Neural progenitor cell (in vitro differentiated cells): ENCODE results near the gene DLGAP3. TPM values are rescaled to one million over a fixed set of nuclear protein-coding genes. Genes with fewer than 3 reads are reported as not detected.

Source experiments
- DNase-seq: peaks from one replicate; pipeline ENCODE4 v3.0.0-alpha.2; 2016; ENCODE audit warnings: low spot score
- H2AFZ ChIP-seq: fragments of 200-600 bp; sonication (generic); replicated peaks from 2 replicates; pipeline ENCODE4 v1.6.1; 2016; ENCODE audit warnings: antibody characterized with exemption
- H3F3A ChIP-seq: fragments of 200-600 bp; sonication (generic); 2 replicates; pipeline ENCODE4 v1.6.1; 2016; ENCODE audit warnings: antibody characterized with exemption, low read depth
- H3K27ac ChIP-seq: fragments of 200-600 bp; sonication (generic); 2 replicates; pipeline ENCODE4 v1.5.1; 2016; ENCODE audit warnings: mild to moderate bottlenecking
- H3K27me3 ChIP-seq: fragments of 200-600 bp; sonication (generic); 2 replicates; pipeline ENCODE4 v1.6.1; 2016; ENCODE audit warnings: mild to moderate bottlenecking, moderate library complexity
- H3K36me3 ChIP-seq: fragments of 200-600 bp; sonication (generic); 2 replicates; pipeline ENCODE4 v1.5.1; 2016
- H3K4me1 ChIP-seq: fragments of 200-600 bp; sonication (generic); 2 replicates; pipeline ENCODE4 v1.6.1; 2016; ENCODE audit warnings: mixed run types
- H3K4me2 ChIP-seq: fragments of 200-600 bp; sonication (generic); 2 replicates; pipeline ENCODE4 v1.6.1; 2016
- H3K4me3 ChIP-seq: fragments of 200-600 bp; sonication (generic); 2 replicates; pipeline ENCODE4 v1.5.1; 2016
- H3K79me2 ChIP-seq: fragments of 200-600 bp; sonication (generic); 2 replicates; pipeline ENCODE4 v1.6.1; 2016; ENCODE audit warnings: low read depth
- H3K9ac ChIP-seq: fragments of 200-600 bp; sonication (generic); 2 replicates; pipeline ENCODE4 v1.6.1; 2016
- H3K9me3 ChIP-seq: fragments of 200-600 bp; sonication (generic); 2 replicates; pipeline ENCODE4 v1.5.1; 2016; ENCODE audit warnings: low read depth
- H4K20me1 ChIP-seq: fragments of 200-600 bp; sonication (generic); 2 replicates; pipeline ENCODE4 v1.6.1; 2016; ENCODE audit warnings: low read depth
- H3K27ac Mint-ChIP-seq: 3 replicates; pipeline ENCODE4 v1.8.0; 2021; ENCODE audit warnings: mixed read lengths
- H3K27me3 Mint-ChIP-seq: 2 replicates; pipeline ENCODE4 v1.8.0; 2022; ENCODE audit warnings: low read depth, mild to moderate bottlenecking, inconsistent platforms, moderate library complexity, mixed read lengths; ENCODE audit not compliant: insufficient read depth
- H3K36me3 Mint-ChIP-seq: 3 replicates; pipeline ENCODE4 v1.8.0; 2021; ENCODE audit warnings: mixed read lengths
- H3K4me1 Mint-ChIP-seq: 3 replicates; pipeline ENCODE4 v1.8.0; 2021; ENCODE audit warnings: mixed read lengths
- H3K4me3 Mint-ChIP-seq: 3 replicates; pipeline ENCODE4 v1.8.0; 2021; ENCODE audit warnings: mild to moderate bottlenecking, moderate library complexity, mixed read lengths
- H3K9me3 Mint-ChIP-seq: 3 replicates; pipeline ENCODE4 v1.8.0; 2020; ENCODE audit warnings: mixed read lengths
- CTCF ChIP-seq: fragments of 200-600 bp; sonication (generic); IDR thresholded peaks from 2 replicates; pipeline ENCODE4 v1.5.1; 2017; ENCODE audit warnings: antibody characterized with exemption, mild to moderate bottlenecking
- EZH2 ChIP-seq: fragments of 200-600 bp; sonication (generic); IDR thresholded peaks from 2 replicates; pipeline ENCODE4 v1.6.1; 2017; ENCODE audit warnings: antibody characterized with exemption, mild to moderate bottlenecking, moderate library complexity
- EZH2phosphoT487 ChIP-seq: fragments of 200-600 bp; sonication (generic); IDR thresholded peaks from 2 replicates; pipeline ENCODE4 v1.6.1; 2017; ENCODE audit warnings: antibody characterized with exemption
- total RNA-seq: library from RNA; depleted of rRNA; stranded (reverse); fragments of >200 nt; gene quantifications from 2 replicates; pipeline ENCODE4 v1.2.3, GENCODE V29; 2015; ENCODE audit warnings: low replicate concordance

The DLGAP3 gene
- total RNA-seq, 1 donor from 2014 or later = not detected

GRCh38 chr1:34833711-34834110 is 95.7 kb downstream of the DLGAP3 start:
- Histone ChIP-seq H3K9me3 (no peaks in the 10 kb centered on the region), H3F3A (no peaks in the 10 kb centered on the region), H3K27ac (no peak overlapping the region), H3K4me1 (no peaks in the 10 kb centered on the region), H3K9ac (no peak overlapping the region), H3K4me3 (no peak overlapping the region), H3K27me3 (no peaks in the 10 kb centered on the region), H4K20me1 (no peaks in the 10 kb centered on the region), H3K4me2 (no peak overlapping the region), H3K36me3 (no peaks in the 10 kb centered on the region), H3K79me2 (no peaks in the 10 kb centered on the region), H2AFZ (no peak overlapping the region)
- Mint-ChIP-seq H3K27ac (no peak overlapping the region), H3K36me3 (peaks cover 3% of the 10 kb centered on the region), H3K4me1 (peaks cover 16% of the 10 kb centered on the region), H3K27me3 (no peaks in the 10 kb centered on the region), H3K9me3 (no peaks in the 10 kb centered on the region), H3K4me3 (no peak overlapping the region)
- no peak for DNase-seq
- TF ChIP-seq EZH2phosphoT487 (no peak), CTCF (no peak), EZH2 (no peak)

DNA sequence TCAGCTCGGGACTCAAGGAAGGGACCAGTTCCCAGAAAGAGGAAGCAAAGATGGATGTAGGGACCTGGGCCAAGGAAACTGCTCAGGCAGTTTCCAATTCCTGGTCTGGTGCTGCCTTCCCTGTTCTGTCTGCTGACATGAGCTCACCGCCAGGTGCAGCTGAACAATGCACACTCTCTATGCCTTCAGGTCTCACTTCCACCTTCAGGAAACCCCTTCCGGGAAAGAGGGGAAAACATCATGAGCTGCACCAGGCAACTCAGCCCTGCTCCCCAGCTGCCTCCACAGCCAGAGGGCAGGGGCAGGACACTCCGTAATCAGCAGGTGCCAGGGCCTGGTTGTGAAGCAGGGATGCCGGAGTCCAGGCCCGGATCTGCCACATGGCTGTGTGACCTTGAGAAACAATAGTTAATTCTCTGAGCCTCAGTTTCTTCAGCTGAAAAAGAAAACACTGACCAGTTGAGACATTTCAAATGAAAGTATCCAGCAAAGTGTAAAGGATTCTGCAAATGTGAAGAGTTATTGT is 97.7 kb downstream of the DLGAP3 start:
- H3K4me1 ChIP-seq = no peaks in the 10 kb centered on the region
- TF ChIP-seq EZH2phosphoT487 = no peak
- no peak for TF ChIP-seq EZH2
- no peak for TF ChIP-seq CTCF
- no peaks in the 10 kb centered on the region for H3F3A ChIP-seq
- Mint-ChIP-seq H3K36me3 (peaks cover 3% of the 10 kb centered on the region), H3K9me3 (no peaks in the 10 kb centered on the region), H3K4me1 (peaks cover 20% of the 10 kb centered on the region), H3K4me3 (no peak overlapping the region), H3K27me3 (no peaks in the 10 kb centered on the region), H3K27ac (no peak overlapping the region)
- H3K27me3 ChIP-seq = no peaks in the 10 kb centered on the region
- H3K9me3 ChIP-seq = no peaks in the 10 kb centered on the region
- H3K27ac ChIP-seq = no peak overlapping the region
- H3K4me3 ChIP-seq = no peak overlapping the region
- H4K20me1 ChIP-seq = no peaks in the 10 kb centered on the region
- no peak overlapping the region for H3K9ac ChIP-seq
- no peak overlapping the region for H3K4me2 ChIP-seq
- no peaks in the 10 kb centered on the region for H3K36me3 ChIP-seq
- H2AFZ ChIP-seq = no peak overlapping the region
- DNase-seq = no peak
- H3K79me2 ChIP-seq = no peaks in the 10 kb centered on the region

- no peak for DNase-seq
- no peaks in the 10 kb centered on the region for H3K9me3 Mint-ChIP-seq
- Histone ChIP-seq H4K20me1 (no peaks in the 10 kb centered on the region), H3K27me3 (no peaks in the 10 kb centered on the region), H3K9me3 (no peaks in the 10 kb centered on the region), H3K79me2 (no peaks in the 10 kb centered on the region), H2AFZ (no peak overlapping the region), H3K27ac (no peak overlapping the region), H3K4me3 (no peak overlapping the region), H3K9ac (no peak overlapping the region), H3F3A (no peaks in the 10 kb centered on the region), H3K36me3 (no peaks in the 10 kb centered on the region), H3K4me1 (no peaks in the 10 kb centered on the region), H3K4me2 (no peak overlapping the region)
- H3K4me3 Mint-ChIP-seq = no peak overlapping the region
- H3K27me3 Mint-ChIP-seq = no peaks in the 10 kb centered on the region
- TF ChIP-seq EZH2 = no peak
- H3K4me1 Mint-ChIP-seq = peaks cover 12% of the 10 kb centered on the region
- no peak overlapping the region for H3K27ac Mint-ChIP-seq
- H3K36me3 Mint-ChIP-seq = peaks cover 3% of the 10 kb centered on the region
These were observed 100.2 kb downstream of the DLGAP3 start for GRCh38 chr1:34829250-34829649.

DNA sequence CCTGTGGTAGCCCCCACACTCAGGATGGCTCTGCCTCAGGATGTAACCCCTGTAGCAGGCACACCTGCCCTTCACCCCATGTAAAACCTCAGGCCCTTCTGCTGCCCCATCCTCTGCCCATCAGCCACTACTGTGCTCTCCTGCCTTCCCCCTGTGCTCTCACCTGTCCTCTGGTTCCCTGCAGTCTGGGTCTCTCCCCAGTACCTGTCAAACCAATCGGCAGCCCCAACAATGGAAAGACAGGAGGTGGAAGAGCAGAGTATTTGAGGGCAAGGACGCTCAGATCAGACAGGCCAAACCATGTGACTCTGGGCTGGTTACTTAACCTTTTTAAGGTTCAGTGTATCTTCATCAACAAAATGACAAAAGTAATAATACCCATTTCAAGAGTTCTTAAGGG is 100.8 kb downstream of the DLGAP3 start:
- no peak for TF ChIP-seq EZH2
- no peak for TF ChIP-seq EZH2phosphoT487
- no peak for TF ChIP-seq CTCF
- no peaks in the 10 kb centered on the region for H3K9me3 ChIP-seq
- no peaks in the 10 kb centered on the region for H4K20me1 ChIP-seq
- no peak overlapping the region for H2AFZ ChIP-seq
- H3K4me1 ChIP-seq = no peaks in the 10 kb centered on the region
- H3K36me3 ChIP-seq = no peaks in the 10 kb centered on the region
- no peak overlapping the region for H3K9ac ChIP-seq
- H3K4me2 ChIP-seq = no peak overlapping the region
- Mint-ChIP-seq H3K9me3 (peaks cover 2% of the 10 kb centered on the region), H3K36me3 (peaks cover 3% of the 10 kb centered on the region), H3K4me1 (peaks cover 12% of the 10 kb centered on the region), H3K27me3 (no peaks in the 10 kb centered on the region), H3K4me3 (no peak overlapping the region), H3K27ac (no peak overlapping the region)
- no peaks in the 10 kb centered on the region for H3K27me3 ChIP-seq
- no peak overlapping the region for H3K4me3 ChIP-seq
- no peak overlapping the region for H3K27ac ChIP-seq
- DNase-seq = no peak
- H3K79me2 ChIP-seq = no peaks in the 10 kb centered on the region
- no peaks in the 10 kb centered on the region for H3F3A ChIP-seq
